Activated CD8-positive, alpha-beta memory T cell treated with anti-CD3 and anti-CD28 coated beads, Interleukin-2, amount 10 ng/mL, durations not matched to agents 7 days and 5 days (primary cell): ENCODE measurements around the gene ZBTB20. TPM values are rescaled to one million over a fixed set of nuclear protein-coding genes. Genes with fewer than 3 reads are reported as not detected.

Source experiments
- ATAC-seq: fragments of 150-1000 bp; cut with Tn5 transposase; one replicate; pipeline ENCODE4 v1.10.0; 2021; ENCODE audit warnings: moderate library complexity
- CTCF ChIA-PET: fragments of 350-600 bp; sonication (Branson Sonifier 250); formaldehyde crosslinking; loops from one replicate; lab custom pipeline; 2021; ENCODE audit warnings: antibody characterized with exemption; lab: Charles Lee
- DNase-seq: peaks from one replicate; pipeline ENCODE4 v3.0.0-alpha.2; 2020
- H3K27ac Mint-ChIP-seq: one replicate; pipeline ENCODE4 v1.8.0; 2021; ENCODE audit warnings: mild to moderate bottlenecking, mixed read lengths
- H3K27me3 Mint-ChIP-seq: one replicate; pipeline ENCODE4 v1.8.0; 2021; ENCODE audit warnings: mixed read lengths
- H3K36me3 Mint-ChIP-seq: one replicate; pipeline ENCODE4 v1.8.0; 2021; ENCODE audit warnings: mild to moderate bottlenecking, mixed read lengths
- H3K4me1 Mint-ChIP-seq: one replicate; pipeline ENCODE4 v1.8.0; 2021; ENCODE audit warnings: mixed read lengths
- H3K4me3 Mint-ChIP-seq: one replicate; pipeline ENCODE4 v1.8.0; 2021; ENCODE audit warnings: mild to moderate bottlenecking, moderate library complexity, mixed read lengths
- H3K9me3 Mint-ChIP-seq: one replicate; pipeline ENCODE4 v1.8.0; 2022; ENCODE audit warnings: low read depth, mixed read lengths
- total RNA-seq, 2 experiments: library from RNA; stranded (reverse); gene quantifications; one replicate each; pipeline ENCODE4 v1.2.3, GENCODE V29; 2021

The ZBTB20 gene
- total RNA-seq, 2 experiments from 2014 or later = 5.6 to 10.2 TPM

DNA sequence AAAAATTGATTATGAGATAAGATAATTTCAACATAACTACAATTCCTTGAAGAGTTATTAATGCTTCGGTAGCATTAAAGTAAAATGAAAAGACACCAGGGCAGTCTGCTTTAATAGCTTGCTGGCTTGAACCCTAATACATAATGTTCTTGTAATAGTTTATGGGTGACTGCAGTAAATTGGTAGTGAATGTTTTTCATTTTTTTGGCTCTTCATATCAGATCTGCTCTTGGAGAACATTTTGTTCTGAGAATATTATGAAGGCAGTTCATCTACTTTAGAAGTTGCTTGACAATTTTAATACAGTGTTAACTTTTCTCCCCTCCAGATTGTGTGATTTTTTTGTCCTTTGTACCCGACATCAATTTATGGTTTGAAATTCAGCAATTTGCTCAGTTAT, 128.4 kb downstream of the ZBTB20 start:
- Mint-ChIP-seq H3K4me1 (no peaks in the 10 kb centered on the region), H3K27ac (no peak overlapping the region), H3K9me3 (peaks cover 9% of the 10 kb centered on the region), H3K27me3 (no peaks in the 10 kb centered on the region), H3K4me3 (no peak overlapping the region), H3K36me3 (peaks cover 3% of the 10 kb centered on the region)
- ATAC-seq (no peak), DNase-seq (no peak)
- CTCF ChIA-PET = no interaction called here

DNA sequence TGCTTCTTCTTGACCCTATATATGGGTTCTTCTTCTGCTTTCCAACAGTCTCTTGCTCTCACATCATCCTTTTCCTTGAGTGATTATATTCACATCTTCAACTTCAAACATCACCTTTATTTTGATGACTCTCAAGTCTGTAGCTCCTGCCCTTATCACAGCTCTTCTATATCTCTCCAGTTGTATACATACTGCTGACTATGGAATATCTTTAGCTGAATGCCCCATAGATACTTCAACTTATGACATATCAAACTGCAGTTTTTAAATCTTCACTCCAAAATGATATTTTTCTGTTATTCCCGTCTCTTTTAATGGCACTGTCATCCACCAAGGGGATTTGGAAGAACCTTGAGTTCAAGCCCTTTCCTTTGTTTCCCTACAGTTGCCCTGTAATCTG, 139.1 kb downstream of the ZBTB20 start:
- Mint-ChIP-seq H3K4me3 (no peak overlapping the region), H3K4me1 (no peaks in the 10 kb centered on the region), H3K9me3 (peaks cover 3% of the 10 kb centered on the region), H3K27ac (no peak overlapping the region), H3K36me3 (peaks cover 4% of the 10 kb centered on the region), H3K27me3 (no peaks in the 10 kb centered on the region)
- CTCF ChIA-PET = no interaction called here
- no peak for DNase-seq
- ATAC-seq = no peak

GRCh38 chr3:115004201-115005140, 142.6 kb downstream of the ZBTB20 start:
- Mint-ChIP-seq H3K9me3 (no peaks in the 10 kb centered on the region), H3K27ac (no peak overlapping the region), H3K4me3 (no peak overlapping the region), H3K36me3 (peaks cover 5% of the 10 kb centered on the region), H3K27me3 (no peaks in the 10 kb centered on the region), H3K4me1 (no peaks in the 10 kb centered on the region)
- no peak for ATAC-seq
- no peak for DNase-seq
- CTCF ChIA-PET = no interaction called here

DNA sequence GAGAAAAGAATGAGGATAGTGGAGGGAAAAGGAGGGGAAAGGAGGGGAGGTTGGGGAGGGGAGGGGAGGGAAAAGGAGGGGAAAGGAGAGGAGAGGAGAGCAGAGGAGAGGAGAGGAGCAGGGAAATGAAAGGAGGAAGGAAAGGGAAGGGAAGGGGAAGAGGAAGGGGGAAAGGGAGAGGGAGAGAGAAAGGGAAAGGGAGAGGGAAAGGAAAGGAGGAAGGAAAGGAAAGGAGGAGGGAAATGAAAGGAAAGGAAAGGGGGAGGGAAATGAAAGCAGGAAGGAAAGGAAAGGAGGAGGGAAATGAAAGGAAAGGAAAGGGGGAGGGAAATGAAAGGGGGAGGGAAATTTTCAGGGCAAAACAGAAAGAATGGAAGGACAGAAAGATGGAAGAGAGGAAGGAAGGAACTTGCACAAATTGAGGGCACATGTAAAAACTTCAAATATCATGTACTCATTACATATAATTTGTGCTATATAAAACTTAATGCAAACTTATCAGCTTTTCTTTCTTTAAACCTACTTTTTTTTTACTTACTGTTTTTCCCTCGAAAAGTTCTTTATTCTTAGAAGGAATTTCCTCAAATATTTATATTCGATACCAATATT, 148.0 kb downstream of the ZBTB20 start:
- CTCF ChIA-PET = no interaction called here
- Mint-ChIP-seq H3K9me3 (no peaks in the 10 kb centered on the region), H3K27me3 (no peaks in the 10 kb centered on the region), H3K4me3 (no peak overlapping the region), H3K36me3 (peaks cover 7% of the 10 kb centered on the region), H3K4me1 (peaks cover 2% of the 10 kb centered on the region), H3K27ac (no peak overlapping the region)
- ATAC-seq (no peak), DNase-seq (no peak)

- Mint-ChIP-seq H3K4me3 (no peak overlapping the region), H3K27ac (no peak overlapping the region), H3K9me3 (no peaks in the 10 kb centered on the region), H3K27me3 (no peaks in the 10 kb centered on the region), H3K36me3 (peaks cover 9% of the 10 kb centered on the region), H3K4me1 (peaks cover 2% of the 10 kb centered on the region)
- CTCF ChIA-PET = no interaction called here
- DNase-seq (no peak), ATAC-seq (no peak)
Measured at GRCh38 chr3:114994554-114995341, 152.3 kb downstream of the ZBTB20 start.

- peaks cover 2% of the 10 kb centered on the region for H3K9me3 Mint-ChIP-seq
- CTCF ChIA-PET = no interaction called here
- no peaks in the 10 kb centered on the region for H3K4me1 Mint-ChIP-seq
- H3K27ac Mint-ChIP-seq = no peak overlapping the region
- H3K27me3 Mint-ChIP-seq = no peaks in the 10 kb centered on the region
- no peak overlapping the region for H3K4me3 Mint-ChIP-seq
- H3K36me3 Mint-ChIP-seq = no peaks in the 10 kb centered on the region
- DNase-seq (no peak), ATAC-seq (no peak)
Measured at GRCh38 chr3:114985776-114986175, 161.3 kb downstream of the ZBTB20 start.

DNA sequence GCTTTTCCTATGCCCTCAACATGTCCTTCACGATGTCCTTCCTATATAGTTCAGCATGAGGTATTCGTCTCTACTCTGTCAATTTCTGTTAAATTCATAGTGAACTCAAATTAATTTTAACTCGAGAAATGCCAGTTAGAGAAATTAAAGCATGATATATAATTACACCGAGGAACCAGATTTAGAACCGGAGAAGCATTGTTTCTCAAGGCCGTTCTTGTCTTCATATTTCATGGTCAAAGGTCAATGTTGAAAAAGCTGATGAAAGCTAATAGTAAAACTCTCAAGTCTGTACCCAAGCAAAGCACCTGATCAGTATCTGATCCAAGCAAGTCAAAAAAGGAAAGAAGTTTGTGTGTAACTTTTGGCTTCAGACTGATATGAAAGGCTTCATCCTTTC, 163.8 kb downstream of the ZBTB20 start:
- no peaks in the 10 kb centered on the region for H3K27me3 Mint-ChIP-seq
- H3K4me3 Mint-ChIP-seq = no peak overlapping the region
- CTCF ChIA-PET = no interaction called here
- H3K4me1 Mint-ChIP-seq = no peaks in the 10 kb centered on the region
- peaks cover 2% of the 10 kb centered on the region for H3K9me3 Mint-ChIP-seq
- ATAC-seq (no peak), DNase-seq (no peak)
- H3K27ac Mint-ChIP-seq = no peak overlapping the region
- H3K36me3 Mint-ChIP-seq = no peaks in the 10 kb centered on the region

DNA sequence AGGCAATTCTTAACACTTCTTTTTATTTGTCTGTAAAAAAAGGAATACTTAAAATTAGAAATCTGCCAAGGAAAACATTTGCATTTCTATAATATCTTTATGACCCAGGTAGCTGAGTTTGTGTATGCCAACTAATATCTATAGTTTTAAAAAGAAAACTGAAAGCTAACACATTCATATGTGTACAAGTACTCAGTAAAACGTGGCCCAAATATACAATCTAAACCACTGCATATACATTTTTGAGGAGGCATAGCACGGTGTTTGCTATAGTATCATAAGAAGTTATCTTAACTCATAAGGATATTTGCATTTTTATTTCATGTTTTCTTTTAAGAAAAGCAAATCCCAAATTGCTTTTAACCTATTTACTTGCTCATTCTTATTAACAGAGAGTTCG, 172.7 kb downstream of the ZBTB20 start:
- CTCF ChIA-PET = no interaction called here
- H3K27ac Mint-ChIP-seq = no peak overlapping the region
- no peak overlapping the region for H3K4me3 Mint-ChIP-seq
- H3K4me1 Mint-ChIP-seq = peaks cover 4% of the 10 kb centered on the region
- H3K36me3 Mint-ChIP-seq = peaks cover 8% of the 10 kb centered on the region
- H3K9me3 Mint-ChIP-seq = no peaks in the 10 kb centered on the region
- ATAC-seq (peak; percentile 84), DNase-seq (no peak)
- no peaks in the 10 kb centered on the region for H3K27me3 Mint-ChIP-seq

DNA sequence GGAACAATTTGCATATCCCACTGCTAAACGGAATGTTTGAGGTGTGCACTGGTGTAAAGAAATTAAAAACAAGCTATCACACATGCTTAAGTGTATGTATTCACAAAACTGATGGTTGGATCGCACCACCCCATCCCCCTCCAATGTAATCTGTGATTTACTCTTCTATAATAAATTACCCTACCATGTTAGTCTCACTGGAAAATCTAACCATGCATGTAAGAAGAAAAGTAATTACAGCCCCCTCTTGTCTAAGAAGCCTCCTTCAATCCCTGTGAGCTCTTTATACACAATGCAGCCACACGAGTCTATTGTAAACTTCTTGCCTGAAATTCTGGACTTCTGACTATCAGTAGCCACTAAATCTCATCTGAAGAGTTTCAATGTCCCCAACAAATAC, 173.6 kb downstream of the ZBTB20 start:
- no peak overlapping the region for H3K27ac Mint-ChIP-seq
- CTCF ChIA-PET = interaction anchor here (0.7 kb wide), 1 partner anchor 1026 kb away, joined by 3 read pairs; no protein-coding TSS in a partner anchor
- no peaks in the 10 kb centered on the region for H3K27me3 Mint-ChIP-seq
- H3K36me3 Mint-ChIP-seq = peaks cover 8% of the 10 kb centered on the region
- H3K4me3 Mint-ChIP-seq = no peak overlapping the region
- ATAC-seq = no peak
- H3K4me1 Mint-ChIP-seq = peaks cover 4% of the 10 kb centered on the region
- H3K9me3 Mint-ChIP-seq = no peaks in the 10 kb centered on the region
- no peak for DNase-seq

GRCh38 chr3:114967168-114967567, 179.9 kb downstream of the ZBTB20 start:
- Mint-ChIP-seq H3K4me1 (no peaks in the 10 kb centered on the region), H3K4me3 (no peak overlapping the region), H3K9me3 (no peaks in the 10 kb centered on the region), H3K36me3 (peaks cover 5% of the 10 kb centered on the region), H3K27ac (no peak overlapping the region), H3K27me3 (no peaks in the 10 kb centered on the region)
- no peak for ATAC-seq
- DNase-seq = no peak
- CTCF ChIA-PET = no interaction called here

- Mint-ChIP-seq H3K9me3 (no peaks in the 10 kb centered on the region), H3K4me1 (no peaks in the 10 kb centered on the region), H3K36me3 (peaks cover 6% of the 10 kb centered on the region), H3K4me3 (no peak overlapping the region), H3K27ac (no peak overlapping the region), H3K27me3 (no peaks in the 10 kb centered on the region)
- DNase-seq = no peak
- no peak for ATAC-seq
- CTCF ChIA-PET = no interaction called here
Measured at GRCh38 chr3:114962189-114962588, 184.9 kb downstream of the ZBTB20 start.

DNA sequence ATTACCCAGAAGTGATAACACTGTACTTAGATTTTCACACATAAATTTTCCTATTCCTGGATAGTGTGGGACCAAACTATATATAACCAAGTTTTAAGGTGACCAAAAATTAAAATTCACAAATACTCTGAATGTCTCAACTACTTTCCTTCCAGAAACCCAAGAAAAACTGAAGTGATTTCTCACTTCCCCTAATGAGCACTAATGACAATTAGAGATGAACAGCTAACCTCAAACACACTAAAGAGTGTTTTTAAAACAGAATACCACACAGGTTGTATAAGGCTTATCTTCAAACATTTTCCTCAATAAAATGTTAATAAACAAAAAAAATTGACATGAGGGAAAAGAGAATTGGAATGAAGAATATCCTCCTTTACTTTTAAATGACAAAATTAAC, 188.2 kb downstream of the ZBTB20 start:
- Mint-ChIP-seq H3K4me1 (no peaks in the 10 kb centered on the region), H3K9me3 (peaks cover 3% of the 10 kb centered on the region), H3K4me3 (no peak overlapping the region), H3K27me3 (no peaks in the 10 kb centered on the region), H3K36me3 (peaks cover 6% of the 10 kb centered on the region), H3K27ac (no peak overlapping the region)
- CTCF ChIA-PET = no interaction called here
- DNase-seq = no peak
- ATAC-seq = no peak

DNA sequence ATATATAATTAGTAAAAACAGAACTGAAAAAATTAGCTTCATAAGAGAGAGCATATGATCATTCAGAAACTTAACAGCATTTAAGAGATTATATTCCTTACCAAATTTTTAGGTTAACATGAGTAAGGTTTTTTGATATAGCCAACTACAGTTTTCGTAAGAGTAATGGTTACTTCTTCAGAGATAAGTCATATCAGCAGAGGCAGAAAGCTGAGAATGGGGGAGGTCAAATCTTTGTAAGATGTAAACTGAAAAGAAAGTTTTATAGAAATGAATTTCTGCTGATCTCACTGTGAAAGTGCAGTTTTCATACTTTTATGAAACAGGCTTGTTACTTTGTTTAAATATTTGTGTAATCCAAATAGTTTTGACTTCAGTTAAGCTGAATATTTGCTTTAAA, 193.3 kb downstream of the ZBTB20 start:
- peaks cover 13% of the 10 kb centered on the region for H3K36me3 Mint-ChIP-seq
- no peak for DNase-seq
- H3K27ac Mint-ChIP-seq = no peak overlapping the region
- ATAC-seq = no peak
- H3K27me3 Mint-ChIP-seq = no peaks in the 10 kb centered on the region
- no peaks in the 10 kb centered on the region for H3K4me1 Mint-ChIP-seq
- no peak overlapping the region for H3K4me3 Mint-ChIP-seq
- CTCF ChIA-PET = no interaction called here
- peaks cover 13% of the 10 kb centered on the region for H3K9me3 Mint-ChIP-seq
